Osteoblast (primary cell): ENCODE results near the gene DLST. TPM values are rescaled to one million over a fixed set of nuclear protein-coding genes. Genes with fewer than 3 reads are reported as not detected.

ENCODE experiments used
- DNase-seq: peaks from one replicate; pipeline ENCODE4 v3.0.0; 2011; ENCODE audit warnings: low spot score, mixed read lengths; ENCODE audit not compliant: insufficient read length; ENCODE audit errors: missing footprints
- H2AFZ ChIP-seq: 2 replicates; pipeline ENCODE4 v1.6.0; 2011; ENCODE audit warnings: mild to moderate bottlenecking, low read length
- H3K27ac ChIP-seq: 2 replicates; pipeline ENCODE4 v1.5.1; 2011; ENCODE audit warnings: mild to moderate bottlenecking, low read depth, low read length, moderate library complexity
- H3K27me3 ChIP-seq: 2 replicates; pipeline ENCODE4 v1.6.0; 2012; ENCODE audit warnings: mild to moderate bottlenecking, control low read depth, inconsistent platforms, low read length, moderate library complexity; ENCODE audit not compliant: insufficient read depth
- H3K36me3 ChIP-seq: 2 replicates; pipeline ENCODE4 v1.5.1; 2011; ENCODE audit warnings: mild to moderate bottlenecking, low read length, control low read depth, moderate library complexity; ENCODE audit not compliant: insufficient read depth
- H3K4me1 ChIP-seq: 2 replicates; pipeline ENCODE4 v1.5.1; 2011; ENCODE audit warnings: mild to moderate bottlenecking, low read length, control low read depth, moderate library complexity; ENCODE audit not compliant: insufficient read depth
- H3K4me2 ChIP-seq: 2 replicates; pipeline ENCODE4 v1.6.0; 2011; ENCODE audit warnings: mild to moderate bottlenecking, low read length; ENCODE audit not compliant: insufficient read depth
- H3K4me3 ChIP-seq: fragments of 200-600 bp; sonication (generic); 3 replicates; pipeline ENCODE4 v1.5.1; 2012; ENCODE audit warnings: mild to moderate bottlenecking, low read length, inconsistent platforms; ENCODE audit not compliant: insufficient read depth
- H3K79me2 ChIP-seq: 2 replicates; pipeline ENCODE4 v1.6.0; 2012; ENCODE audit warnings: mild to moderate bottlenecking, low read length, control low read depth, inconsistent platforms; ENCODE audit not compliant: insufficient read depth
- H3K9me3 ChIP-seq: 2 replicates; pipeline ENCODE4 v1.5.1; 2011; ENCODE audit warnings: low read depth, low read length, control low read depth
- H4K20me1 ChIP-seq: 2 replicates; pipeline ENCODE4 v1.6.0; 2012; ENCODE audit warnings: mild to moderate bottlenecking, low read length, control low read depth; ENCODE audit not compliant: insufficient read depth
- CTCF ChIP-seq: IDR thresholded peaks from 2 replicates; pipeline ENCODE4 v1.5.1; 2011; ENCODE audit warnings: mild to moderate bottlenecking, low read depth, low read length, moderate library complexity; ENCODE audit errors: extremely low read depth
- total RNA-seq: library from RNA; depleted of rRNA; stranded (reverse); fragments of >200 nt; gene quantifications from 2 replicates; pipeline ENCODE4 v1.2.3, GENCODE V29; 2012

Gene DLST
- total RNA-seq, 1 donor = 69.8 TPM

- DNase-seq = no peak
- Histone ChIP-seq H3K27ac (no peak overlapping the region), H3K27me3 (no peaks in the 10 kb centered on the region), H3K9me3 (no peaks in the 10 kb centered on the region), H2AFZ (no peak overlapping the region), H3K4me2 (no peak overlapping the region), H3K4me1 (peaks cover 28% of the 10 kb centered on the region), H4K20me1 (no peaks in the 10 kb centered on the region), H3K79me2 (no peaks in the 10 kb centered on the region), H3K4me3 (no peak overlapping the region), H3K36me3 (no peaks in the 10 kb centered on the region)
- TF ChIP-seq CTCF = no peak
Measured at GRCh38 chr14:74937171-74937570, 55.5 kb downstream of the DLST start.

- Histone ChIP-seq H3K79me2 (no peaks in the 10 kb centered on the region), H3K36me3 (no peaks in the 10 kb centered on the region), H3K4me2 (peak overlapping the region; percentile 67), H3K4me1 (peaks cover 30% of the 10 kb centered on the region), H3K9me3 (no peaks in the 10 kb centered on the region), H2AFZ (no peak overlapping the region), H4K20me1 (no peaks in the 10 kb centered on the region), H3K27ac (peak overlapping the region; percentile 60), H3K27me3 (no peaks in the 10 kb centered on the region), H3K4me3 (no peak overlapping the region)
- DNase-seq = peak; percentile 21
- TF ChIP-seq CTCF = no peak
Measured at GRCh38 chr14:74938531-74939495, 57.1 kb downstream of the DLST start.

- Histone ChIP-seq H3K4me1 (peaks cover 30% of the 10 kb centered on the region), H3K27me3 (no peaks in the 10 kb centered on the region), H4K20me1 (no peaks in the 10 kb centered on the region), H3K27ac (no peak overlapping the region), H3K4me2 (no peak overlapping the region), H3K9me3 (no peaks in the 10 kb centered on the region), H2AFZ (peak overlapping the region; percentile 63), H3K36me3 (peaks cover 2% of the 10 kb centered on the region), H3K79me2 (no peaks in the 10 kb centered on the region), H3K4me3 (no peak overlapping the region)
- TF ChIP-seq CTCF = no peak
- peak; percentile 65 for DNase-seq
Measured at GRCh38 chr14:74940956-74941565, 59.3 kb downstream of the DLST start.

DNA sequence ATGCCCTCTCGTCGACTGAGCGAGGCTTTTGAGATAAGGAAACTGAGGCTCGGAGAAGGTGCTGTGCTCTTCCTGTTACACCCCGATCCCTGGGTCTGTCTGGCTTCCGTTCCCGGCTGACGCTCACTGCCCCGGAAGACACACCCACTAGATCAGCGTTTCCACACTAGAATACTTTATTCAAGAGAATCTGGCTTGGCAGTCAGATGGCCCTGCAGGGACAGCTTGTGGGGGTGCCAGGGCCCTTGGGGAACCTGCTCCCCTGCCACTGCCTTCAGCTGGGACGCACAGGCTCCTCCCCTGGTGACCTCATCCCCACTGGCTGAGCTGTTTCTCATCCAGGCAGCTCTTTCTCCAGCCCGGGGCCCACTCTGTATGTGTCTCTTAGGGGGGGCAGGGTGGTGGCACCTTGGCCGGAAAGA is 60.0 kb downstream of the DLST start:
- peaks cover 30% of the 10 kb centered on the region for H3K4me1 ChIP-seq
- H3K4me2 ChIP-seq = no peak overlapping the region
- peak overlapping the region; percentile 63 for H2AFZ ChIP-seq
- H4K20me1 ChIP-seq = no peaks in the 10 kb centered on the region
- H3K4me3 ChIP-seq = no peak overlapping the region
- H3K9me3 ChIP-seq = no peaks in the 10 kb centered on the region
- H3K27me3 ChIP-seq = no peaks in the 10 kb centered on the region
- no peaks in the 10 kb centered on the region for H3K79me2 ChIP-seq
- H3K27ac ChIP-seq = no peak overlapping the region
- no peak for TF ChIP-seq CTCF
- peaks cover 2% of the 10 kb centered on the region for H3K36me3 ChIP-seq
- DNase-seq = peak; percentile 95
